ENCODE results near the gene EMC9.

GRCh38 chr14:24130717-24131548 lies 10.5 kb downstream of the EMC9 start:
- no peak for TF ChIP-seq EP300 (IDR thresholded peaks at IDR 0.05; ENCODE audit: borderline replicate concordance in 1 of 2, low read depth in 2 of 2, low read length in 2 of 2)
- TF ChIP-seq RXRA (IDR thresholded peaks at IDR 0.05; ENCODE audit: insufficient read depth, low read depth, low read length), result no peak
- TF ChIP-seq CTCF (IDR thresholded peaks at IDR 0.05; ENCODE audit: control extremely low read depth in 1 of 3, insufficient read depth in 1 of 3, low read depth in 1 of 3, low read length in 3 of 3), result no peak
- no peak for TF ChIP-seq POU5F1 (IDR thresholded peaks at IDR 0.05; ENCODE audit: low read depth, low read length)
- no peak for TF ChIP-seq TBP (IDR thresholded peaks at IDR 0.05; ENCODE audit: low read depth, low read length)
- no peak for TF ChIP-seq EZH2 (IDR thresholded peaks at IDR 0.05; ENCODE audit: low read depth, low read length, severe bottlenecking)
- no peak for TF ChIP-seq POLR2AphosphoS5 (IDR thresholded peaks at IDR 0.05; ENCODE audit: low read depth, low read length)
- no peak for TF ChIP-seq CBX8 (IDR thresholded peaks at IDR 0.05; ENCODE audit: borderline replicate concordance, low read depth, low read length)

Measured in H1 (cell line).